Chondrocyte (in vitro differentiated cells): Measurements from ENCODE around the gene SHPK. TPM values are rescaled to one million over a fixed set of nuclear protein-coding genes. Genes with fewer than 3 reads are reported as not detected.
"Not testable (repeated sequence)": the region's sequence is repeated elsewhere in the genome, so short reads cannot be mapped to it uniquely, and the experiment has no call there.

Experiments used
- DNase-seq: peaks from one replicate; pipeline ENCODE4 v3.0.0; 2021; ENCODE audit warnings: mixed read lengths, low spot score
- H3K27ac Mint-ChIP-seq: one replicate; pipeline ENCODE4 v1.8.0; 2021; ENCODE audit warnings: mild to moderate bottlenecking, moderate library complexity, mixed read lengths; ENCODE audit not compliant: unreplicated experiment
- H3K27me3 Mint-ChIP-seq: 2 replicates; pipeline ENCODE4 v1.8.0; 2021; ENCODE audit warnings: low read depth, mixed read lengths
- H3K36me3 Mint-ChIP-seq: 2 replicates; pipeline ENCODE4 v1.8.0; 2021; ENCODE audit warnings: low read depth, mixed read lengths
- H3K4me1 Mint-ChIP-seq: 2 replicates; pipeline ENCODE4 v1.8.0; 2021; ENCODE audit warnings: low read depth, mild to moderate bottlenecking, mixed read lengths
- H3K4me3 Mint-ChIP-seq: one replicate; pipeline ENCODE4 v1.8.0; 2021; ENCODE audit warnings: mild to moderate bottlenecking, moderate library complexity, mixed read lengths; ENCODE audit not compliant: unreplicated experiment
- H3K9me3 Mint-ChIP-seq: 2 replicates; pipeline ENCODE4 v1.8.0; 2021; ENCODE audit warnings: low read depth, mixed read lengths
- CTCF ChIP-seq: fragments of 200-600 bp; sonication (generic); IDR thresholded peaks from 2 replicates; pipeline ENCODE4 v1.5.0; 2021; ENCODE audit warnings: antibody characterized with exemption, mild to moderate bottlenecking, moderate library complexity
- total RNA-seq: library from RNA; stranded (reverse); gene quantifications from 3 replicates; pipeline ENCODE4 v1.2.1, GENCODE V29; 2021

SHPK gene
- total RNA-seq, 1 donor from 2014 or later = 5.6 TPM

GRCh38 chr17:3583456-3583855 is 52.6 kb downstream of the SHPK start:
- H3K27ac Mint-ChIP-seq = no peak overlapping the region
- H3K36me3 Mint-ChIP-seq = peaks cover 16% of the 10 kb centered on the region
- DNase-seq = no peak
- no peak overlapping the region for H3K4me3 Mint-ChIP-seq
- no peaks in the 10 kb centered on the region for H3K4me1 Mint-ChIP-seq
- H3K9me3 Mint-ChIP-seq = no peaks in the 10 kb centered on the region
- no peaks in the 10 kb centered on the region for H3K27me3 Mint-ChIP-seq
- no peak for TF ChIP-seq CTCF

GRCh38 chr17:3582915-3583314 is 53.1 kb downstream of the SHPK start:
- Mint-ChIP-seq H3K4me3 (no peak overlapping the region), H3K27me3 (no peaks in the 10 kb centered on the region), H3K36me3 (peaks cover 16% of the 10 kb centered on the region), H3K27ac (no peak overlapping the region), H3K9me3 (no peaks in the 10 kb centered on the region), H3K4me1 (no peaks in the 10 kb centered on the region)
- DNase-seq = no peak
- TF ChIP-seq CTCF = no peak

- not testable (repeated sequence) for H3K27ac Mint-ChIP-seq, DNase-seq, H3K27me3 Mint-ChIP-seq, H3K9me3 Mint-ChIP-seq, H3K4me3 Mint-ChIP-seq, H3K4me1 Mint-ChIP-seq
- peaks cover 10% of the 10 kb centered on the region for H3K36me3 Mint-ChIP-seq
These were observed 57.4 kb downstream of the SHPK start for GRCh38 chr17:3578667-3579066.

GRCh38 chr17:3576970-3577369 is 59.1 kb downstream of the SHPK start:
- peaks cover 7% of the 10 kb centered on the region for H3K36me3 Mint-ChIP-seq
- no peak for DNase-seq
- no peaks in the 10 kb centered on the region for H3K27me3 Mint-ChIP-seq

GRCh38 chr17:3575511-3575910 is 60.5 kb downstream of the SHPK start:
- Mint-ChIP-seq H3K36me3 (peaks cover 6% of the 10 kb centered on the region), H3K4me3 (no peak overlapping the region), H3K27ac (no peak overlapping the region), H3K27me3 (no peaks in the 10 kb centered on the region), H3K9me3 (no peaks in the 10 kb centered on the region), H3K4me1 (no peaks in the 10 kb centered on the region)
- no peak for DNase-seq
- TF ChIP-seq CTCF = no peak

More at GRCh38 chr17:3576970-3577369, 59.1 kb downstream of the SHPK start:
- Mint-ChIP-seq H3K9me3 (no peaks in the 10 kb centered on the region), H3K27ac (no peak overlapping the region), H3K4me1 (no peaks in the 10 kb centered on the region), H3K4me3 (no peak overlapping the region)
- TF ChIP-seq CTCF = no peak

- no peak overlapping the region for H3K27ac Mint-ChIP-seq
- peaks cover 4% of the 10 kb centered on the region for H3K36me3 Mint-ChIP-seq
- TF ChIP-seq CTCF = no peak
- no peak overlapping the region for H3K4me3 Mint-ChIP-seq
- H3K4me1 Mint-ChIP-seq = no peaks in the 10 kb centered on the region
- no peak for DNase-seq
- no peaks in the 10 kb centered on the region for H3K9me3 Mint-ChIP-seq
- H3K27me3 Mint-ChIP-seq = no peaks in the 10 kb centered on the region
These were observed 61.8 kb downstream of the SHPK start for GRCh38 chr17:3574231-3574630.
